Amygdala (tissue), 56 donors: ENCODE results near the gene SYN1.
"Not testable (repeated sequence)": the region's sequence is repeated elsewhere in the genome, so short reads cannot be mapped to it uniquely, and the experiment has no call there.

Source experiments
- DNase-seq, 56 donors: peaks; one replicate each; lab custom pipeline; 2025; lab: John Stamatoyannopoulos, UW

Gene SYN1

GRCh38 chrX:47603125-47603524, 16.5 kb downstream of the SYN1 start:
- not testable (repeated sequence) for DNase-seq

GRCh38 chrX:47597222-47597621, 22.4 kb downstream of the SYN1 start:
- no peak for DNase-seq

- no peak for DNase-seq
Observed at GRCh38 chrX:47596256-47596655, 23.4 kb downstream of the SYN1 start.

- no peak for DNase-seq
Observed at GRCh38 chrX:47595716-47596251, 23.9 kb downstream of the SYN1 start.

- DNase-seq = no peak
Observed at GRCh38 chrX:47593522-47593921, 26.1 kb downstream of the SYN1 start.

- no peak for DNase-seq
Observed at GRCh38 chrX:47590984-47591383, 28.7 kb downstream of the SYN1 start.

GRCh38 chrX:47587906-47588735, 31.5 kb downstream of the SYN1 start:
- no peak for DNase-seq

- DNase-seq = no peak
Observed at GRCh38 chrX:47587091-47587891, 32.4 kb downstream of the SYN1 start.

GRCh38 chrX:47586043-47586787, 33.4 kb downstream of the SYN1 start:
- no peak for DNase-seq

GRCh38 chrX:47585273-47585672, 34.4 kb downstream of the SYN1 start:
- no peak for DNase-seq

- DNase-seq = no peak
Observed at GRCh38 chrX:47584714-47585113, 34.9 kb downstream of the SYN1 start.

GRCh38 chrX:47583240-47583861, 36.3 kb downstream of the SYN1 start:
- DNase-seq = no peak

- DNase-seq = peak in 37 of 56 donors; percentile 3 to 61 (median 26)
Observed at GRCh38 chrX:47581731-47582647, 37.7 kb downstream of the SYN1 start, which contains the start of gene TIMP1. TIMP1 (plus strand) TSS chrX:47582436; CDS start chrX:47583416, 980 bp downstream.

- no peak for DNase-seq
Observed at GRCh38 chrX:47579537-47579936, 40.1 kb downstream of the SYN1 start.

- DNase-seq = no peak
Observed at GRCh38 chrX:47578692-47579091, 41.0 kb downstream of the SYN1 start.

- DNase-seq = no peak
Observed at GRCh38 chrX:47577901-47578300, 41.8 kb downstream of the SYN1 start.

- DNase-seq = no peak
Observed at GRCh38 chrX:47577424-47577823, 42.2 kb downstream of the SYN1 start.

- no peak for DNase-seq
Observed at GRCh38 chrX:47576021-47576898, 43.4 kb downstream of the SYN1 start.
